Stimulated activated CD4-positive, alpha-beta T cell treated with anti-CD3 and anti-CD28 coated beads, TNF-alpha, amount 100 ng/mL, for 24 hours (primary cell): ENCODE data around the gene SDK2.

Source experiments
- DNase-seq, 3 experiments: peaks; one replicate each; pipeline ENCODE4 v3.0.0-alpha.2; 2020; ENCODE audit warnings: low read depth in 3 of 3

Gene SDK2

DNA sequence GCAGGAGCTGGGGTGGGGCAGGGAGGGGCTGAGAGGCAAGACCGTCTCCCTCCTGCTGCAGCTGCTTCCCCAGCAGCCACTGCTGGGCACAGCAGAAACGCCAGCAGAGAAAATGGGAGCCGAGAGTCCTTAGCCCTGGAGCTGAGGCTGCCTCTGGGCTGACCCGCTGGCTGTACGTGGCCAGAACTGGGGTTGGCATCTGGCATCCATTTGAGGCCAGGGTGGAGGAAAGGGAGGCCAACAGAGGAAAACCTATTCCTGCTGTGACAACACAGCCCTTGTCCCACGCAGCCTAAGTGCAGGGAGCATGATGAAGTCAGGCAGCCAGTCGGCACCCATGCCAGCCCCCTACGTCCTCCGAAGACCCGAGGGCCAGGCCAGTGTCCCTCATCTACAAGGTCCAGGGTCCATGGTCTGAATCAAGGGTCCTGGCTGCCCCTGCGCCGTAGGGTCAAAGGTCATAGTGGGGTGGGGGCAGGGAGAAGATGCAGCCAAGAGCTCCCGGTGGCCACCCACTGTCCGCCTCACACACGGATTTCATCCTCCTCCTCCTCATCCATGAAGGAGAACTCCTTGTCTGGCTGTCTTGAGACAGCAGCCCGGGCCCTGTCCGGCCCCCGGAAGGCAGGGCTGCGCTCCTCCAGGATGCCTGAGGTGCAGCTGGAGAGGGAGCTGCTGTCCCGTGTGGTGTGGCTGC is 359.2 kb downstream of the SDK2 start:
- no peak for DNase-seq
